LoVo (cell line): ENCODE results near the gene NPW.

ENCODE experiments used
- DNase-seq: peaks from one replicate; pipeline ENCODE4 v3.0.0-alpha.2; 2016; ENCODE audit warnings: low spot score

The NPW gene

GRCh38 chr16:2036200-2036966, 16.8 kb downstream of the NPW start:
- no peak for DNase-seq

- no peak for DNase-seq
These were observed 17.5 kb downstream of the NPW start for GRCh38 chr16:2037115-2037514.

GRCh38 chr16:2037647-2038381, 18.2 kb downstream of the NPW start:
- DNase-seq = no peak

- no peak for DNase-seq
These were observed 19.0 kb downstream of the NPW start for GRCh38 chr16:2038382-2039231.

GRCh38 chr16:2039274-2040031, 19.9 kb downstream of the NPW start:
- no peak for DNase-seq

- DNase-seq = no peak
These were observed 20.6 kb downstream of the NPW start for GRCh38 chr16:2040041-2040786.

- DNase-seq = peak; percentile 77
These were observed 21.4 kb downstream of the NPW start for GRCh38 chr16:2040787-2041522.

GRCh38 chr16:2042171-2042985, 22.8 kb downstream of the NPW start:
- no peak for DNase-seq

GRCh38 chr16:2042986-2043666, 23.5 kb downstream of the NPW start:
- no peak for DNase-seq

- no peak for DNase-seq
These were observed 24.3 kb downstream of the NPW start for GRCh38 chr16:2043667-2044451.

GRCh38 chr16:2044541-2044940, 25.0 kb downstream of the NPW start:
- no peak for DNase-seq

- no peak for DNase-seq
These were observed 26.6 kb downstream of the NPW start for GRCh38 chr16:2045965-2046892.

GRCh38 chr16:2046893-2047329, 27.3 kb downstream of the NPW start:
- DNase-seq = no peak

- peak; percentile 95 for DNase-seq
These were observed 27.9 kb downstream of the NPW start, which contains the start of the genes NTHL1 and TSC2 for GRCh38 chr16:2047330-2048115. Gene NTHL1, minus strand, starts transcription at chr16:2047834. Its CDS starts 11 bp downstream, at chr16:2047823. Gene TSC2, plus strand, starts transcription at chr16:2047985. Its CDS starts 631 bp downstream, at chr16:2048616.

- no peak for DNase-seq
These were observed 28.5 kb downstream of the NPW start for GRCh38 chr16:2048116-2048543.

- no peak for DNase-seq
These were observed 33.6 kb downstream of the NPW start for GRCh38 chr16:2053211-2053610.
